ENCODE data around the gene SRGAP2C.
"Not testable (repeated sequence)": the region's sequence is repeated elsewhere in the genome, so short reads cannot be mapped to it uniquely, and the experiment has no call there.

SRGAP2C gene

DNA sequence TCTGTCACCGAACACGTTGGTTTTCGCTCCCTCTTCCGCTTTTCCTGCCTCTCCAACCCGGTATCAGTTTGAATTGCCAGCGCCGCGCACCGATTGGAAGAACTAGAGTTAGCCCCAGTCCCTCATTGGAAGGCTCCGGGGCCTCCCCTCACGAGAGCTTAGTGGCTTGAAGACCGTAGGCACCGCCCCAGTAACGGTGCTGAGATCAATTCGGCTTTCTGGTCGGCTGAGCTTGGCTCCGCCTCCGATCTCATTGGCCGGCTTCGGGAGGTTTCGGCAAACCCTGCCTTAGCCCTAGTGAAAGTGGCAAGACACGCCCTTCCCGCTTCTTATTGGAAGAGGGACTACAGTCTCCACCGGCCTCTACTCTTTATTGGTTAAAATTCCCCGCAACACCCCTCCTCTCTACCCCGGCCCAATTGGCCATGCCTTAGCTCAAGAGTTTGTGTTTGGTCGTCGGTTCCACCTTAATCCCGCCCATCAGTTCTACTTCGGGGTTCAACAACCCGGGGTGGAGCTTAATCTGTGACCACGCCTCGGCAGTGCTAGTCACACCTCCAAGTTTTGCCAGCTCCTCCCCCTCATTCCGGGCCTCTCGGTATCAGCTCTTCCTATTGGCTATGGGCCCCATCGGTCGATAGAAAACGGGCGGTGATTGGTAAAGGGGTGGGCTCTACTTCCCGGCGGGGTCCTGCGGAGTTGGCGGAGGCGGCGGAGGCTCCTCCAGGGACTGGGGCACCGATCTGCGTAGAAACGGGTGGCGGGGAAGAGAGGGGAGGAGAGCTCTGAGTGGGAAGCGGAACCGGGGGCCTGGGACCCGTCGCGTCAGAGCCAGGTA lies at the start of gene SRGAP2C, which contains the start of gene FAM72B:
Gene SRGAP2C, plus strand, starts transcription at position 686 of the 838 bp plus-strand sequence. CDS start 2,472 bp downstream, outside the sequence.
Gene FAM72B, minus strand, starts transcription at position 51 of the 838 bp plus-strand sequence. CDS start 851 bp downstream, outside the sequence.
- DNase-seq, result peak; percentile 100

DNA sequence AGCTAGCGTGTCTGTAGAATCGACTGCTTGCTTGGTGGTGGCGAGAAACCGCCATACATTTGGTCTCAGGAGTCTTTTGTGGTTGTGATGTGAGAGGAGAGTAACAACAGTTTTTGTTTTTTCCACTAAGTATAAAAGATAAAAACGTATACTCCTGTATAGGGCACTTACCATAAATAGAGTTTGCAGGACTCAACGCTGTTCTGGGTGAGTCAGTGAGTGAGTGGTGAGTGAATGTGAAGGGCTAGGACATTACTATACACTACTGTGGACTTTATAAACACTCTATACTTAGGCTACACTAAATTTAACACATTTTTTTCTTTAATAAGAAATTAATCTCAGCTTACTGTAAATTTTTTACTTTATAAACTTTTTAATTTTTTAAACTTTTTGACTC lies 44.4 kb upstream of the SRGAP2C start:
- not testable (repeated sequence) for DNase-seq

DNA sequence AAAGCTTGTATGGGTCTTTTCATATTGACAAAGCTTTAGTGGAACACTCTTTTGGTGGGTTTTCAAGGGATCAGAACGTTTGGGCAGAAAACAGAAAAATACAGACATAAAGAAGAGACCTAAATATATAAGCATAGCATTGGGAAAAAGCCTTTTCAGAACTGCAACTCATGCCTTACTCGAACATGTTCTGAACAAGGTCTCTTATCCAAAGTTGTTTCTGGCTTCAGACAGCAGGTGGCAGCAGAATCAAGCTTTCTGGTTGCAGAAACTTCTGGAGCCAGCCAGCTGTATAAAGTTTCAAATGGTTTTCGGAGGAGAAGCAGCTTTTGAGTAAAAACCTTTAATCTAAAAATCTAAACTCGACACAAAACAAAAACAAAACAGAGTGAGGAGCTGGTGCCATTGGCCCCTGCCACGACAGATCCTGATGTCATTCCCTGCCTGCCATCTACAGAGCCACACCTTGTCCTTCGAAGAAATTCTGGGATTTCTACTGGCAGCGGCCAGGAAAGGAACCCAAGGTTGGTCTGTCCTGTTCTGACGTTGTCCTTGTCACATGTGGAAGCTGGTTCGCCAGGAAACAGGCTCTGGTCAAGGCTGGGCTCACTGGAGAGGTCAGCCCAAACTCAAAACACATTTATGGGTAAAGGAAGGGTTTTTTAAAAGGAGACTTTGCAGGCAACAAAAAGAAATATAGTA lies 36.1 kb upstream of the SRGAP2C start:
- DNase-seq, result not testable (repeated sequence)

DNA sequence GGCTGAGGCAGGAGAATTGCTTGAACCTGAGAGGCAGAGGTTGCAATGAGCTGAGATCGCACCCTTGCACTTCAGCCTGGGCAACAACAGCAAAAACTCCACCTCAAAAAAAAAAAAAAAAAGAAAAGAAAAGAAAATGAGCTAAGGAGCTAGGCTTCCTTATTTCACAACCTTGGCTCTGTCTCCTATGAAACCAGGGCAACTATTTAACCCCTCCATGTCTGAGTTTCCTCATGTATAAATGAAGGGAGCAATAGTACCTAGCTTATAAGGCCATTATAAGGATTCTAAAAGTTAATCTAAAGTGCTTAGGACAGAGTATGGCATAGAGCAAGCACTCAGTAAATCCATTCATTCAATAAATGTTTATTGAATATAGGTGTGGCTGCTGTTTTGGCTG lies 33.5 kb upstream of the SRGAP2C start:
- DNase-seq, result not testable (repeated sequence)

DNA sequence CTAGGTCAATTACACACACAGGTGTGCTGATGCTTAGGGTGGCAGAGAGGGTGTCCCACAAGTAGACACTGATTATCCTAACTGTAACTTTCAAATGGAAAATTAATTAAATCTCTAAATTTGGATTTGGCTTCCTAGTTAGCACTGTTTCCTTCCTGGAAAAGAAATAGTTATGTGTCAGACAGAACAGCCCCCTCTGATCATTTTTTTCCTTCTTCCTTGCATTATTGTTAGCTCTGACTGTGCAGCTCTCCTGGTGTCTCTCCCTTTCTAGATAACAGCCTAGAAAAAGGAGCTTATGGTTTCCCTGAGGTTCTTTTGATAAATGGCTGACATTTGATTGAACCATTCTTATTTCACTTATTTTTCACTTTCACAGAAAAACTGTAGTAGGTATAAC lies 32.0 kb upstream of the SRGAP2C start:
- not testable (repeated sequence) for DNase-seq

DNA sequence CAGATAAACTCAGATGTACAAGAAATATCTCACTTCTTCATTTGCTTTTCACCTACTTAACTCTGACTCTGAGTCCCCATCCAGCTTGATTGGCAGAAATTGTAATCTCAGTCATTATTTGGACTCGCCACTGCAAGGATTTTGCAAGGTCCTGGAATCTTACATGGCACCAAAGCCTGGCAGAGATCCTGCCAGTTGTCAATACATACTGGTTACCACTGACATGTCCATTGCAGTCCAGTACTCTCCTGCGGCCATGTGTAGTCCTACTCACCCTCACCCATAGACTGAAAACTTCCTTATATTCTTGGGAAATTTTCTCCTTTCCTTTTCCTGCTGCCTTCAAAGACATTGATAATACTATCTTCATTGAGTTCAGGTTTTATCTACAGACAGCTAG lies 30.0 kb upstream of the SRGAP2C start:
- not testable (repeated sequence) for DNase-seq

DNA sequence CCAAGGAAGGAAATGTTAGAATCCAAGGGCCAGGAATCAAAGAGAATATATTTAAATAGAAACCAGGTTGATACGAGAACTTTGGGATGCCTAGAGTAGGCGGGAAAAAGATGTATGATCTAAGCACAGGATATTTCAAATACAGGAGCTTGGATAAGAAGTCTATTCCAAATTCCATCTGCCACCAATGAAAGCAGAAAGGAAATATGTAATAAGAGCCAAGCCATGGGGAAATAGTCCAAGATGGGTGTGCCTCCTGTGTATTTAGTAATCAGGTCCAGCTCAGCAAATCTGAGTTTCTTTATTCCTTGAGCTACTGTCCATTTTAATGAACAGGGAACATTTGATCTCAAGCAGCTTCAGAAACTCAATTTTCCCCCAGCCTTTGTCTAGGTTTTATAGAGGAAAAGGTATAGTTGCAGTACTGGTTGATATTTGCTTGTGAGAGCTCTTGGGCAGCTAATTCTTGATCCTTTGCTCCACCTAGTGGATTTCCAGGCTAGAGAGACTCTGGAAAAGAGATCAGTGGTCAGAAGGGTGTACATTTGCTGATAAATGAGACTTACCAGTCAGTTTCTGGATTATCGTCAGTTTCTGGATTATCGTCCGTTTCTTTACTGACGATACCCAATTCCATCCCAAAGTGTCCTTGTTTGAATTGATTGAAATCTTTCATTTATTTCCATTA lies 29.0 kb upstream of the SRGAP2C start:
- peak; percentile 7 for DNase-seq

DNA sequence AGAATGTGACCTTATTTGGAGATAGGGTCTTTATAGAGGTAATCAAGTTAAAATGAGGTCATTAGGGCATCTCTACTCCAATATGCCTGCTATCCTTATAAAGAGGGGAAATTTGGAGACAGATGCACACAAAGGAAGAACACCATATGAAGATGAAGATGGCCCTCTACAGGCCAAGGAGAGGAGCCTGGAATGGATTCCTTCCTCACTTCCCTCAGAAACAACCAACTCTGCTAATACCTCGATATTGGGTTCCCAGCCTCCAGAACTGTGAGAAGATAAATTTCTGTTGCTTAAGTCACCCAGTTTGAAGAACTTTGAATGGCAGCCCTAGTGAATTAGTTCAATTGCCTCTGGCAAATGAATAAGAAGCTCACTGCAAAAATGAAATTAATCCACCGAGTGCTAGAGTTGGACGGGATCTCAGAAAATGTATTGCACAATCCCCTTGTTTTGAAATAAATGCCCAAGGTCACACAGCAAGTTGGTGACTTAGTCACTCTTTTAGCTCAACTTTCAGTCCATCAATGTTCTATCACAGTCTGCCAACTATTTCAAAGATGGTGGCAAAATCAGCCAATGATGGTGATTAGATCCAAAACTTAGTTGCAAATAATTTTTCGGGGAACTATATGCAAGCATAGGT lies 27.7 kb upstream of the SRGAP2C start:
- DNase-seq, result not testable (repeated sequence)

DNA sequence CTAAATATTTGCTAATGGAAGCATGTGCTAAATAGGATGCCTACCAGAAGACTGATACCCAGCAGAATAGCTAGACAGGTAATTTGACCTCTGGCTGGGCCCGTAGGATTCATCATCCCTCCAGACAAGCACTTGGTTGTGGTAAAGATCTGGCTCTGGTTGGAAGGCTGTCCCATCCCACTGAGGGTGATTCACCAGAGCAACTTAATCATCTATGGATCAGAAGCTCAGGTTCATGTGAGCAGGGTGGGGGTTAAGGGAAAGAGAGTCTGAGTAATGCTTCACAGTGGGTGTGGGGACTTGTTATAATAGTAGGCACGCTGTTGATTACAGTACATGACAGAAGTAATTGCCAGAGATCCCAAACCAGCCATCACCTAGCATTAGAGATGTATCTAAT lies 27.2 kb upstream of the SRGAP2C start:
- not testable (repeated sequence) for DNase-seq

DNA sequence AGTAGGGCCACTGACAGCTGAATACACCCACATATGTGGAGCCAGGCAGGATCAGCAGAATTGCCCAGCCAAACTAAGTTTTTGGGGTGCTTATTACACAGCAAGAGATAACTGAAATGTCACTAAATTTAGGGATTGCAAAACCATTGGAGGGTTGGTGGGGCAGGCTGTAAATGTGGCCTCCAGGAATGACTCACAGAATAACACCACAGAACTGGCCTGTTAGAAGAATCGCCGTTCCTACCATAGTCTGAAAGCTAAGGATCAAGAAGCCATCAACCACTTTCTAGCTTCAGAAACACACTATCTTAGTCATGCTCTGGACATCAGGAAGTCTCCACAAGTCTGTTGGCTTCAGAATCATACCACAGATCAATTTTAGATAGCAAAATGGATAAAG lies 24.7 kb upstream of the SRGAP2C start:
- DNase-seq, result not testable (repeated sequence)

DNA sequence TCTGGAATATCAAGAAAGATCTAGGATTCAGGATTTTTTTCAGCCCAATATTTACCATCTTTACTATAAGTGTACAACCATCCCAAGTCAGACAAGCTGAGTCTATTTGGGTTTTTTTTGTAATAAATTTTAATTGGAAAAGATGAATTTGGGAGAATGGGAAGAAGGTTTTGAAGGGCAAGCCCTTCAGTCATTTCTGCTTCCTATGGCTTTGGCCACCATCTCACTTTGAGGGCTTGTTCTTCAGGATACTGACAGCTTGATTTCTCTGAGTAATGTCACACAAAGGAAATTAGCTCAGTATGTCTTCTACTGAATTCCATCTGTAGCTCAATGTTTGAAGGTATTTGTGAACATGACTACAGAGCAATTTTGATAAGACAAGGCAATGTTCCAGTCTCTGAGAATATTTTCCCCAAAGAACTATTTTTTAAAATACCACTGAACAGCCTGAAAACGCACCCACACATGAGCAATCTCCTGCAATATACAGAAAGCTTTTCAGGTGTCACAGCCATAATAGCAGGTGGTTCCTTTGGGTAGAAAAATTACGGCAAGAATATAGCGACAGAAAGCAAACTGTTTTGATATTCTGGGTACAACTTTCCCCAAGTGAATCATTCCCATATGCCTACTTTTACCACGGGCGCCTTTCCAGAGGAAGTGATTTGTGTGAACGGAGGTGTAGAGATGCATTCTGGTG lies 23.4 kb upstream of the SRGAP2C start:
- DNase-seq, result not testable (repeated sequence)

DNA sequence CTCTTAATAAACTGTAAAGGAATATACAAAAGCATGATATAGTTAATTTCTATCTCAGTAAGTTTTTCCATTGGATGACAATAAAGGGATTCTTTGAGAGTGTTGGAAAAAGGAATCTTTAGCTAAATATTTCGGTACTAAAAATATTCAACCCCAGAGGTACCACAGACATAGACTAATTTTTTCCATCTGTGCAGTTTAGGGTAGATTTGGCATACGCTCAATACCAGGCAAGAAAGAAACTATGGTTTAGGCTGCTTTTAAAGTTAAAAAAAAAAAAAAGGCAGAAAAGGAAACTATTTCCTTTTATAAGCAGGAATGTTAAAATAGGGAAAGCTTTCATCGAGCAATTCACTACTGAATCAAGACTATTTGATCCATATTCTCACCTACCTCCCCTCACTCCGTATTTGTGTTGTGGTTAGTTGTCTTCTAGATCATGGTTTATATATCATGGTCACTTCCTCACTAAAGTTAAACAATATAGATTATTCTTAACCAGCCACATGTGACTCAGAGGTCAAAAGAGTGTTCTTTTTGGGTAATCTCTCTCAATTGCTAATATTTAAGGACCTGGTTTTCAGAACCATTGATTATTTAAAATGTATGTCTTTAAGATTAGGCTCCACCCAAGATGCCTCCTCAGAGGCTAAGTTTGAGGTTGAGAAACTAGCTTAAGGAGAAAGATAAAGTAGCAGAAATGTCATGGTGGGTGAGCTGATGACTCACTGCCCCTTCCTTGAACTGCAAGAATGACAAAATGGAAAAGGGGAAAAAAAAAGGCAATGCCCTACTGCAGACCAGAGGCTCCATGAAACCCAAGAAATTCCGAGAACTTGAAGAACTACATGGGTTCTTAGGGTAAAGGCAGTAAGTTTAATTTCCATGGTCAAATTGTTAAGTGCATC lies 20.7 kb upstream of the SRGAP2C start:
- peak; percentile 70 for DNase-seq

DNA sequence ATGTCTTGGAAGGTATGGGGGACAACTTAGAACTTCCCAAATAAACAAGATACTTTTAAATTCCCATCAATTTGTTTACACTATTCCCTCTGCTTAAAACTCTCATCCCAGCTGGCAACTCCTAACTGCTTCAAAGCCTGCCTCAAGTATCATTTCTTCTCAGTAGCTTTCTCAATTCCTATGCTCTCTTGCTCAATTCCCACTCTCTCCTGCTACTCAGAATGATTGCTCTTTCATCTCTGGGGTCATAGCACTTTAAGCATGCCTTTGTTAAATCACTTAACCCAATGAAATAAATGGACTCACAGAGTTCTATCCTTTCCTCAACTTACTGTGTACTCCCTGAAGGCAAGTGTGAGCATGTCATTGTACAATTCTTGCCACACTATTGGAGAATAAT lies 19.5 kb upstream of the SRGAP2C start:
- not testable (repeated sequence) for DNase-seq

DNA sequence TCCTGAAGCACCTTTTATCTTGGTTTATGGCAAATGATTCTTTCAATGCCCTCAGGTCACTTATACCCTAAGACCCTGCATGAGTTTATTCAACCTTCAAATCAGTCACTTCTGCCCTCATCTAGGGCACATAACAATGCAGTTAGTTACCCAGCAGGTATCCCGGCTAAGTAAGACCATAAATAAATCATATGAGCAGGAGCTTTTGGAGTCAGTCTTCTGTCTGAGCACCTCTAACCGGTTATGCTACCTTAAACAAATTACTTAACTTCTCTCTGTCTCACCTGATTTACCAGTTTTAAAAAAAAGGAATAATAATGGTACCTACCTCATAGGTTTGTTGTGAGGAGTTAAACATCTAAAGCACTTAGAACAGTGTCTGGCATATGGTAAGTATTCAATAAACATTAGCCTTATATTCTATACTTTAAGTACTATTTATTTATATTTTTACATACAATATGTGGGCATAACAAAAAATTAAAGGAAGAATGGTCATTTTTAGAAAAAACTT lies 17.5 kb upstream of the SRGAP2C start:
- not testable (repeated sequence) for DNase-seq

DNA sequence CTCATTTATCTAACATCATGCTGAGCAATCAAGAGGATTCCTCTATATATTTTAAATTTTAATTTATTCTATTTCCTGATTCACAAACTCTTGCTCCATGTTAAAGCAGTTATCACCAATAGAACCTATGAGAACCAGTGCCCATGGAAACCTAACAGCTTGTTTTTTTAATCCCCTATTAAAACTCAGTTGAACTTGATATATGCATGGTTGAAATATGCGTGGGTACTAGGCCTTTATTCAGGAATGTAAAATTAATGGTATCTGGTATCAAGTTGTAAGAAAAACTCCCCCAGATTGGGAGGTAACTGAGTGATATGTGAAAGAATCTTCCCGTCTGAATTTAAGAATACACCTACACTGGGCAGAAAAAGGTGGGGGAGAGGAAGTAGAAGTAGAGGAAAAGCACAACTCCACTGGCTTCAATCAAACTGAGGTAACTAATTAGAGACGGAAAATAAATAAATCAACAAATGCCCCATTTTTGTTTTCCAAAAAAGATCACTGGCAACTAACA lies 16.6 kb upstream of the SRGAP2C start:
- DNase-seq, result not testable (repeated sequence)

DNA sequence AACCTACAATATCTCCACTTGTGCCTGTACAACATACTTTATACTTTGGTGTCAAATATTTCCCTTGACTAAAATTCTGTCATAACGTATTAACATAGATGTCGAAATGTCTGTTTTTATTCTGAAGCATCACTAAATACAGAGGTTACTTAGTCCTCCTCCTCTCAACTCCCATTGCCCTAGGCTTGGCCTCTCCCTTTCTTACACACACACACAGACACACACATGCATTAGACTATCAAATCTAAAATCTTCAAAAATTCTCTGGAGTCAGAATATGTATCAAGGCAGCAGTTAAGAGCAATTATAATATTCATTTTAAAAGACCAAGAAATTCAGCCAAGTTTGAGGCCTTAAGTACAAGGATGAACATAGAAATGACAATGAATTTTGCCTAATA lies 8.1 kb upstream of the SRGAP2C start:
- not testable (repeated sequence) for DNase-seq

DNA sequence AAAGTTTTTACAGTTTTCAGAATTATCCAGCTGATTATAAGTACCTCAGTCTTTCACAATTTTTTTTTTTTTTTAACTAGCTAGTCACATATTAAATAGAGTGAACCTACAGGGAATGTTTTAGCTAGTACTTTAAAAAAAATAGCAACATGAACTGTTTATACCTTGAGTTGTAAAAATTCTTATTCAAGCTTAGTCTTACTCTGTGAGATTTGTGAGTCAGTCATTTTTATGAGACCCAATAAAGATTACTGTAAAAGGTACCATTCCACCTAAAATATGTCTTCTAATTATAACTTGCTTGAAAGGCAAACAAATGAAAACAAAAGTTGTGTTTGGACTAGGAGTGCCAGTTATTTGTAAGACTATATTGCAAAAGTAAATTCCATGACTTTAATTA lies 6.6 kb upstream of the SRGAP2C start:
- not testable (repeated sequence) for DNase-seq

DNA sequence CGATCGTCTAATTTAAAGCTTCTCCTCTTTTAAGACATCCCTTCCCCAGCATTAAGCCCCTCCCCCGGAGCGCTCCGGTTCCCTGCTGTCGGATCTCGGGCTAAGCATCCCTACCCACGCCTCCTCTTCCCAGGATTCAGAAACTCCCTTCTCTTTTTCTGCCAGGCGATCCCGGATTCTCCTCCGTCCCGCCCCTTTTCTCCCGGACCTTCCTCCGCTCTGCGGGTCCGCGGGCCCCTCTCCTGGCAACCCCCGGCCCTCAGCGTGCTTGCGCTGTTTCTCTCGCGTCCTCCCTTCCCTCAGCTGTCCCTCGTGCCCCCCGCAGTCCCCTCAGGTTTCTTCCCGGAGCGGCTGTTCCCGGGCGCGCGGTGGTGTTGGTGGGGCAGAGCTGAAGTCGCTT lies 908 bp upstream of the SRGAP2C start:
- peak; percentile 19 for DNase-seq

DNA sequence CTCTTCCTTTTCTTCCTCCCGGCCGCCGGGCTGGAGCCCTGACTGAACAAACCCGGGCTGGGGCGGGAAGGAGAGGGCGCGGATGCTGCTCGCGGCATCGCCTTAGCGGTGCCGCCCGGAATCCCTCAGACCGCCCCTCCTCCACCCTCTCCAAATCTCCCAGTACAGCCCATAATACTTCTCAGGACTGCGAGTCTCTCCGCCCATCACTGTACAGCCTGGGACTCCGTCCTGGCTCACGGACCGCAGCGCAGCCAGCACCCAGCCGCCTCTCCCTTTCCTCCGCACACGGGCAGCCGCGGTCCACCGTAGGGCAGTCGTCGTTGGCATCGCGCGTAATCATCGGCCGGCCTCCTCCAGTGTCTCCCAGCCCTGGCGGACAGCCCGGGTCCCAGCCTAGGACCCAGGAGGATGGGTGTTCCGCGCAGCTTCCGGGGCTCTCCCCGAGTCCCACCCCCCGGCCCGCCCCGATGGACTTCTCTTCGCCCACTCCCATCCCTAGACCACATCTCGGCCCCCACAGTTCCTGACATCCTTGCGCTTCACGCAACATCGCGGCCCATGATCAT lies 449 bp downstream of the SRGAP2C start:
- DNase-seq, result not testable (repeated sequence)

DNA sequence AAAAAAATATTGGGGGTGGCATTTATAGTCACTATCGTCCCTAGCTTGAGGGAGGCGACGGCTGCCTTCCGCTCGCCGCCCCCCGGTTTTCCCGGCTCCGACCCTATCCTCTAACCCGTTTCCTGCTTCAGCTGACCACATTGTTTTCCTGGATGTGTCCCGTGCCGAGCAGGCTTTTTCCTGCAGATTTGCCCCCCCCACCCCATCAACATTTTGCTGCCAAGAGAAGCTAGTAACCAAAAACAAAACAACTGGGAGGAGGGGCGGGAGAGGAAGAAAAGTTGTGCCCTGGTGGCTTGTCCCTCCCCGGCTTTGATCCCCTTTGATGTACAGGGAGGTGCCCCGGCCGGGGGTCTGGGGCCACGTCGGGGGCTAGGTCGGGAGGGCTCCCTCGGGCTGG lies 1.4 kb downstream of the SRGAP2C start:
- DNase-seq, result not testable (repeated sequence)
